IMR-90 (cell line): ENCODE results near the gene AREL1. TPM values are rescaled to one million over a fixed set of nuclear protein-coding genes. Genes with fewer than 3 reads are reported as not detected.

ENCODE experiments used
- ATAC-seq: fragments of 200-7000 bp; cut with Tn5 transposase; 2 replicates; pipeline ENCODE4 v1.9.1; 2020; ENCODE audit warnings: low read depth, mild to moderate bottlenecking, moderate library complexity
- BruUV-seq: library from RNA; stranded (reverse); fragments of 400-500 nt; replicated peaks from 2 replicates; lab custom pipeline; 2021; lab: Mats Ljungman, UMichigan
- CTCF ChIA-PET: fragments of 300-600 bp; formaldehyde crosslinking; extraction: SDS; loops from one replicate; lab custom pipeline; 2021; ENCODE audit warnings: antibody characterized with exemption; lab: Yijun Ruan, JAX
- POLR2A ChIA-PET: fragments of 300-600 bp; sonication (Branson Sonifier 250); formaldehyde crosslinking; loops from one replicate; lab custom pipeline; 2022; ENCODE audit warnings: antibody characterized with exemption; ENCODE audit not compliant: unreplicated experiment; lab: Charles Lee
- DNase-seq: peaks from one replicate; pipeline ENCODE4 v3.0.0; 2013
- H2AFZ ChIP-seq: replicated peaks from 2 replicates; pipeline ENCODE3; 2013; ENCODE audit warnings: low read length, mild to moderate bottlenecking; ENCODE audit not compliant: poor library complexity
- H2AK5ac ChIP-seq: 2 replicates; pipeline ENCODE4 v1.6.1; 2013; ENCODE audit warnings: low read depth, low read length, inconsistent platforms
- H2AK9ac ChIP-seq: replicated peaks from 2 replicates; pipeline ENCODE3; 2013; ENCODE audit warnings: mild to moderate bottlenecking, low read depth, low read length, moderate library complexity; ENCODE audit not compliant: poor library complexity
- H2BK120ac ChIP-seq: 2 replicates; pipeline ENCODE4 v1.6.1; 2013; ENCODE audit warnings: low read depth, low read length, inconsistent platforms
- H2BK15ac ChIP-seq: 3 replicates; pipeline ENCODE4 v1.6.1; 2013; ENCODE audit warnings: low read depth, low read length, inconsistent platforms
- H2BK20ac ChIP-seq: 2 replicates; pipeline ENCODE4 v1.6.1; 2013; ENCODE audit warnings: low read depth, mild to moderate bottlenecking, inconsistent platforms, low read length, moderate library complexity
- H2BK5ac ChIP-seq: 2 replicates; pipeline ENCODE4 v1.6.1; 2013; ENCODE audit warnings: mild to moderate bottlenecking, low read depth, low read length, inconsistent platforms; ENCODE audit not compliant: poor library complexity, severe bottlenecking
- H3K14ac ChIP-seq: replicated peaks from 2 replicates; pipeline ENCODE4 v1.6.1; 2013; ENCODE audit warnings: low read depth, low read length, inconsistent platforms
- H3K18ac ChIP-seq: 2 replicates; pipeline ENCODE4 v1.6.1; 2013; ENCODE audit warnings: low read depth, low read length, control low read depth
- H3K23ac ChIP-seq: 2 replicates; pipeline ENCODE4 v1.6.1; 2013; ENCODE audit warnings: low read depth, low read length, inconsistent platforms
- H3K27ac ChIP-seq: 2 replicates; pipeline ENCODE4 v1.5.1; 2013; ENCODE audit warnings: mild to moderate bottlenecking, control low read depth, low read length; ENCODE audit not compliant: insufficient read depth
- H3K27me3 ChIP-seq: 2 replicates; pipeline ENCODE4 v1.6.1; 2013; ENCODE audit warnings: low read length; ENCODE audit not compliant: control insufficient read depth, insufficient read depth
- H3K36me3 ChIP-seq: 2 replicates; pipeline ENCODE4 v1.6.1; 2013; ENCODE audit warnings: low read length, mixed read lengths; ENCODE audit not compliant: control insufficient read depth, insufficient read depth
- H3K4ac ChIP-seq: 2 replicates; pipeline ENCODE4 v1.6.1; 2013; ENCODE audit warnings: low read depth, low read length, inconsistent platforms
- H3K4me1 ChIP-seq: 2 replicates; pipeline ENCODE4 v1.6.1; 2013; ENCODE audit warnings: low read length, mixed read lengths; ENCODE audit not compliant: control insufficient read depth, insufficient read depth
- H3K4me2 ChIP-seq: 2 replicates; pipeline ENCODE4 v1.6.1; 2013; ENCODE audit warnings: low read depth, mild to moderate bottlenecking, control low read depth, low read length, moderate library complexity
- H3K4me3 ChIP-seq: 2 replicates; pipeline ENCODE4 v1.5.1; 2013; ENCODE audit warnings: low read depth, mild to moderate bottlenecking, control low read depth, low read length, moderate library complexity; ENCODE audit not compliant: insufficient read depth
- H3K56ac ChIP-seq: 2 replicates; pipeline ENCODE4 v1.6.1; 2013; ENCODE audit warnings: low read length, inconsistent platforms; ENCODE audit not compliant: insufficient read depth; ENCODE audit errors: extremely low read depth
- H3K79me1 ChIP-seq, 2 experiments: 2 replicates each; pipeline ENCODE4 v1.6.1; 2013; ENCODE audit warnings: low read length in 2 of 2, inconsistent platforms in 1 of 2, low read depth in 1 of 2
- H3K9ac ChIP-seq: 2 replicates; pipeline ENCODE4 v1.6.1; 2013; ENCODE audit warnings: low read depth, low read length, control low read depth
- H3K9me1 ChIP-seq: 2 replicates; pipeline ENCODE4 v1.6.1; 2013; ENCODE audit warnings: low read length, inconsistent platforms; ENCODE audit not compliant: insufficient read depth
- H3K9me3 ChIP-seq: 2 replicates; pipeline ENCODE4 v1.6.1; 2013; ENCODE audit warnings: low read length; ENCODE audit not compliant: control insufficient read depth, insufficient read depth
- H4K20me1 ChIP-seq: 2 replicates; pipeline ENCODE4 v1.6.1; 2013; ENCODE audit warnings: low read length, inconsistent platforms; ENCODE audit not compliant: insufficient read depth
- H4K5ac ChIP-seq: 2 replicates; pipeline ENCODE4 v1.6.1; 2013; ENCODE audit warnings: mild to moderate bottlenecking, low read depth, low read length, control low read depth
- H4K8ac ChIP-seq, 2 experiments: 2 replicates each; pipeline ENCODE4 v1.6.1; 2013; ENCODE audit warnings: low read depth in 2 of 2, low read length in 2 of 2, control low read depth in 1 of 2, inconsistent platforms in 1 of 2
- H4K91ac ChIP-seq: 2 replicates; pipeline ENCODE4 v1.6.1; 2013; ENCODE audit warnings: low read depth, low read length, inconsistent platforms; ENCODE audit not compliant: insufficient read depth
- CTCF ChIP-seq: conservative IDR thresholded peaks from 2 replicates; pipeline ENCODE4 v1.5.1; 2012; ENCODE audit warnings: mild to moderate bottlenecking, low read depth, low read length, improper control_type of control experiment
- ELK1 ChIP-seq: fragments of 150-350 bp; IDR thresholded peaks from 2 replicates; pipeline ENCODE4 v1.6.1; 2016; ENCODE audit warnings: low read depth, mild to moderate bottlenecking, low read length, moderate library complexity, borderline replicate concordance
- FOS ChIP-seq: fragments of 150-350 bp; IDR thresholded peaks from 2 replicates; pipeline ENCODE4 v1.6.1; 2016; ENCODE audit warnings: low read depth, low read length
- NFE2L2 ChIP-seq: fragments of 150-350 bp; IDR thresholded peaks from 2 replicates; pipeline ENCODE4 v1.6.1; 2016; ENCODE audit warnings: low read depth, mild to moderate bottlenecking, low read length
- RAD21 ChIP-seq: IDR thresholded peaks from 2 replicates; pipeline ENCODE4 v1.6.1; 2012; ENCODE audit warnings: low read length, improper control_type of control experiment
- SMC3 ChIP-seq: fragments of 150-350 bp; IDR thresholded peaks from 2 replicates; pipeline ENCODE4 v1.6.1; 2016; ENCODE audit warnings: low read depth, mild to moderate bottlenecking, antibody characterized with exemption, low read length, moderate library complexity
- WGBS, 2 experiments: methylation state at CpG; one replicate each; pipeline versions ENCODE4 v1.1.5 to v1.1.7; 2013; ENCODE audit warnings: missing lambda C conversion rate in 2 of 2; ENCODE audit not compliant: insufficient read length in 1 of 2; ENCODE audit errors: extremely low coverage in 2 of 2; 5-methylcytosine and 5-hydroxymethylcytosine counted together
- dilution Hi-C: fragments of 300-500 bp; cut with HindIII; formaldehyde crosslinking; loops from one replicate; pipeline ENCODE4 v1.14.3; 2018; ENCODE audit warnings: low sequenced_read_pairs; ENCODE audit not compliant: unreplicated experiment
- in situ Hi-C: fragments of 300-500 bp; cut with MboI; formaldehyde crosslinking; loops from 3 replicates; pipeline ENCODE4 v1.14.3; 2019; ENCODE audit warnings: low sequenced_read_pairs, inconsistent platforms, mixed read lengths
- intact Hi-C: fragments of 100-400 bp; cut with micrococcal nuclease; formaldehyde crosslinking; loops from 2 replicates; pipeline ENCODE4 v1.10.0; 2022
- polyA plus RNA-seq, 3 experiments: library from polyadenylated mRNA; depleted of rRNA; stranded (reverse); fragments of >200 nt; gene quantifications; 2 replicates each; pipeline ENCODE4 v1.2.3, GENCODE V29; 2012; ENCODE audit warnings: low replicate concordance in 1 of 3
- total RNA-seq: library from RNA; depleted of rRNA; stranded (reverse); fragments of >200 nt; gene quantifications from 2 replicates; pipeline ENCODE4 v1.2.3, GENCODE V29; 2012

The AREL1 gene
- total and polyA plus RNA-seq, 2 of the 4 experiments (the other 2 are of a cell fraction) = 30.0 to 39.3 TPM

GRCh38 chr14:74622257-74622656 is 90.6 kb downstream of the AREL1 start:
- TF ChIP-seq SMC3 = no peak
- TF ChIP-seq FOS = no peak
- TF ChIP-seq NFE2L2 = peak; percentile 47; the same call in 1 of the 2 replicates
- no peak for TF ChIP-seq RAD21
- no peak for TF ChIP-seq ELK1
- no peak for TF ChIP-seq CTCF
- H3K4me1 ChIP-seq = peaks cover 33% of the 10 kb centered on the region
- H2BK20ac ChIP-seq = peak overlapping the region; percentile 83
- no peak overlapping the region for H3K56ac ChIP-seq
- H3K14ac ChIP-seq = peak overlapping the region; percentile 65
- ATAC-seq (no peak), DNase-seq (no peak)
- H3K4ac ChIP-seq = peak overlapping the region; percentile 94
- no peak overlapping the region for H3K4me3 ChIP-seq
- H3K27me3 ChIP-seq = no peaks in the 10 kb centered on the region
- in situ Hi-C loops (no loop called here), dilution Hi-C loops (no loop called here), intact Hi-C loops (no loop called here)
- H2AK9ac ChIP-seq = peak overlapping the region; percentile 56
- 100% methylated on average over 2 of the region's 5 CpGs; no CpG with 5 or more reads in 1 of the 2 experiments for WGBS, 2 experiments
- H2AK5ac ChIP-seq = peak overlapping the region; percentile 77
- H4K5ac ChIP-seq = no peak overlapping the region
- ChIA-PET POLR2A (no interaction called here), CTCF (no interaction called here)
- H2AFZ ChIP-seq = peak overlapping the region; percentile 55
- no peak overlapping the region for H3K4me2 ChIP-seq
- peak overlapping the region; percentile 93 for H2BK120ac ChIP-seq
- H2BK5ac ChIP-seq = no peak overlapping the region
- H3K79me1 ChIP-seq = peaks cover 0 to 21% of the 10 kb centered on the region in 2 experiments; a peak in 2 of 4 replicates
- H3K9ac ChIP-seq = no peak overlapping the region
- no peaks in the 10 kb centered on the region for H3K36me3 ChIP-seq
- H2BK15ac ChIP-seq = peak overlapping the region; percentile 95; the same call in 1 of the 3 replicates
- BruUV-seq = no TSS peak
- no peaks in the 10 kb centered on the region for H4K20me1 ChIP-seq
- H3K27ac ChIP-seq = no peak overlapping the region
- peak overlapping the region; percentile 61; the same call in 1 of the 2 replicates for H4K91ac ChIP-seq
- H3K9me3 ChIP-seq = no peaks in the 10 kb centered on the region
- H4K8ac ChIP-seq = peak overlapping the region in 1 of 2 experiments; percentile 50; a peak in 1 of 4 replicates
- peak overlapping the region; percentile 48; the same call in 1 of the 2 replicates for H3K23ac ChIP-seq
- no peak overlapping the region for H3K18ac ChIP-seq
- peaks cover 48% of the 10 kb centered on the region for H3K9me1 ChIP-seq
